Endothelial cell of umbilical vein (primary cell): ENCODE results near the gene NUP214. TPM values are rescaled to one million over a fixed set of nuclear protein-coding genes. Genes with fewer than 3 reads are reported as not detected.

Experiments
- BruUV-seq: library from RNA; stranded (reverse); fragments of 400-500 nt; replicated peaks from 2 replicates; lab custom pipeline; 2021; lab: Mats Ljungman, UMichigan
- CTCF ChIA-PET: fragments of 300-600, 350-600 bp; sonication (Branson Sonifier 250); formaldehyde crosslinking; loops from one replicate; lab custom pipeline; 2021; ENCODE audit warnings: antibody characterized with exemption, inconsistent platforms; lab: Charles Lee
- POLR2A ChIA-PET: fragments of 300-600, 350-600 bp; sonication (Branson Sonifier 250); formaldehyde crosslinking; loops from one replicate; lab custom pipeline; 2021; ENCODE audit warnings: antibody characterized with exemption, inconsistent platforms; lab: Charles Lee
- DNase-seq: peaks from one replicate; pipeline ENCODE4 v3.0.0-alpha.2; 2011; ENCODE audit warnings: low read depth, low spot score
- FAIRE-seq: peaks from 2 replicates; lab custom pipeline; 2011; peaks lifted over from hg19 to GRCh38; lab: Jason Lieb, UNC
- H2AFZ ChIP-seq: 2 replicates; pipeline ENCODE4 v1.6.0; 2012; ENCODE audit warnings: low read depth, low read length, control low read depth, inconsistent platforms
- H3K27ac ChIP-seq: 2 replicates; pipeline ENCODE4 v1.5.1; 2011; ENCODE audit warnings: low read depth, mild to moderate bottlenecking, control low read depth, low read length, moderate library complexity; ENCODE audit not compliant: insufficient read depth
- H3K27me3 ChIP-seq, 2 experiments: 2 replicates each; pipeline versions ENCODE4 v1.6.0 to v1.6.1; 2011; ENCODE audit warnings: low read length in 2 of 2, mixed read lengths in 1 of 2; ENCODE audit not compliant: control insufficient read depth in 2 of 2, insufficient read depth in 2 of 2
- H3K36me3 ChIP-seq, 2 experiments: 2 replicates in 1 of 2; 3 replicates in 1 of 2; pipeline ENCODE4 v1.5.1; 2011; ENCODE audit warnings: low read length in 2 of 2, mild to moderate bottlenecking in 1 of 2, moderate library complexity in 1 of 2; ENCODE audit not compliant: control insufficient read depth in 2 of 2, insufficient read depth in 2 of 2; ENCODE audit errors: extremely low read depth in 1 of 2
- H3K4me1 ChIP-seq: 3 replicates; pipeline ENCODE4 v1.5.1; 2011; ENCODE audit warnings: mild to moderate bottlenecking, low read length; ENCODE audit not compliant: control insufficient read depth, insufficient read depth; ENCODE audit errors: extremely low read depth
- H3K4me2 ChIP-seq: 2 replicates; pipeline ENCODE4 v1.6.1; 2011; ENCODE audit warnings: low read length, control low read depth, mixed read lengths; ENCODE audit not compliant: insufficient read depth
- H3K4me3 ChIP-seq, 3 experiments: fragments of 200-600 bp in 1 of 3; sonication (generic), shearing (Covaris generic) in 1 of 3; replicated peaks in 1 of 3; 2 replicates each; pipeline ENCODE4 v1.5.1; 2011 to 2016; ENCODE audit warnings: control low read depth in 3 of 3, low read length in 3 of 3, mild to moderate bottlenecking in 2 of 3, inconsistent platforms in 1 of 3, low read depth in 1 of 3, moderate library complexity in 1 of 3; ENCODE audit not compliant: insufficient read depth in 1 of 3
- H3K79me2 ChIP-seq: 2 replicates; pipeline ENCODE4 v1.6.0; 2012; ENCODE audit warnings: low read length, inconsistent platforms; ENCODE audit not compliant: control insufficient read depth, insufficient read depth
- H3K9ac ChIP-seq: replicated peaks from 2 replicates; pipeline ENCODE3; 2011; ENCODE audit warnings: low read length, control low read depth; ENCODE audit not compliant: insufficient read depth; ENCODE audit errors: extremely low read depth
- H3K9me1 ChIP-seq: replicated peaks from 3 replicates; pipeline ENCODE4 v1.6.0; 2011; ENCODE audit warnings: mild to moderate bottlenecking, low read length; ENCODE audit not compliant: control insufficient read depth, insufficient read depth; ENCODE audit errors: extremely low read depth
- H3K9me3 ChIP-seq: replicated peaks from 2 replicates; pipeline ENCODE4 v1.5.1; 2012; ENCODE audit warnings: low read length, inconsistent platforms; ENCODE audit not compliant: control insufficient read depth, insufficient read depth
- H4K20me1 ChIP-seq: replicated peaks from 2 replicates; pipeline ENCODE3; 2011; ENCODE audit warnings: mild to moderate bottlenecking, low read length; ENCODE audit not compliant: control insufficient read depth, insufficient read depth; ENCODE audit errors: extremely low read depth
- EZH2 ChIP-seq: IDR thresholded peaks from 2 replicates; pipeline ENCODE4 v1.6.1; 2012; ENCODE audit warnings: borderline replicate concordance, low read depth, mild to moderate bottlenecking, moderate library complexity, low read length, inconsistent platforms; ENCODE audit not compliant: severe bottlenecking
- FOS ChIP-seq: IDR thresholded peaks from 2 replicates; pipeline ENCODE4 v1.6.1; 2011; ENCODE audit warnings: mild to moderate bottlenecking, low read length, moderate library complexity, borderline replicate concordance; ENCODE audit not compliant: insufficient read depth
- JUN ChIP-seq: IDR thresholded peaks from 2 replicates; pipeline ENCODE4 v1.6.1; 2011; ENCODE audit warnings: borderline replicate concordance, low read depth; ENCODE audit not compliant: insufficient read length, insufficient read depth
- MYC ChIP-seq: IDR thresholded peaks from one replicate; pipeline ENCODE4 v1.6.1; 2011; ENCODE audit warnings: mild to moderate bottlenecking, low read depth, low read length
- POLR2A ChIP-seq: IDR thresholded peaks from 2 replicates; pipeline ENCODE4 v1.6.1; 2012; ENCODE audit warnings: low read depth, mild to moderate bottlenecking, control low read depth, low read length
- POLR2AphosphoS5 ChIP-seq: IDR thresholded peaks from 2 replicates; pipeline ENCODE4 v1.6.1; 2012; ENCODE audit warnings: low read depth, mild to moderate bottlenecking, control low read depth, low read length, moderate library complexity; ENCODE audit not compliant: insufficient read depth
- dilution Hi-C: fragments of 300-500 bp; cut with MboI; formaldehyde crosslinking; loops from one replicate; pipeline ENCODE4 v1.15.0; 2019; ENCODE audit warnings: low sequenced_read_pairs; ENCODE audit not compliant: extremely low pct_ligation_motif_present
- intact Hi-C: fragments of 100-400 bp; cut with micrococcal nuclease; formaldehyde crosslinking; loops from one replicate; pipeline ENCODE4 v1.10.0; 2022
- polyA plus RNA-seq, 4 experiments: library from polyadenylated mRNA; depleted of rRNA in 3 of 4; stranded (reverse) in 3 of 4; unstranded in 1 of 4; fragments of >200 nt; gene quantifications; 2 replicates each; pipeline versions ENCODE4 v1.2.1 to v1.2.3, GENCODE V29; 2011 to 2012; ENCODE audit warnings: missing spikeins in 1 of 4
- total RNA-seq: library from RNA; stranded (reverse); gene quantifications from 2 replicates; pipeline ENCODE4 v1.2.3, GENCODE V29; 2021
- TF ChIP-seq, protein P1 (sequence below), 2 donors: IDR thresholded peaks; 1 replicate in 1 of 2; 2 replicates in 1 of 2; pipeline ENCODE4 v1.5.1; 2011; ENCODE audit warnings: low read length in 2 of 2, mild to moderate bottlenecking in 2 of 2, moderate library complexity in 2 of 2, control low read depth in 1 of 2, inconsistent platforms in 1 of 2, low read depth in 1 of 2; ENCODE audit not compliant: insufficient read depth in 1 of 2; ENCODE audit errors: extremely low read depth in 1 of 2
- TF ChIP-seq, protein P2 (sequence below): IDR thresholded peaks from 2 replicates; pipeline ENCODE4 v1.6.1; 2011; ENCODE audit not compliant: insufficient read depth, insufficient read length

NUP214 gene
- total and polyA plus RNA-seq, 2 donors (not counting 3 experiments of a cell fraction or from before 2014, with no cell fraction given), result 28.7 to 65.9 TPM

DNA sequence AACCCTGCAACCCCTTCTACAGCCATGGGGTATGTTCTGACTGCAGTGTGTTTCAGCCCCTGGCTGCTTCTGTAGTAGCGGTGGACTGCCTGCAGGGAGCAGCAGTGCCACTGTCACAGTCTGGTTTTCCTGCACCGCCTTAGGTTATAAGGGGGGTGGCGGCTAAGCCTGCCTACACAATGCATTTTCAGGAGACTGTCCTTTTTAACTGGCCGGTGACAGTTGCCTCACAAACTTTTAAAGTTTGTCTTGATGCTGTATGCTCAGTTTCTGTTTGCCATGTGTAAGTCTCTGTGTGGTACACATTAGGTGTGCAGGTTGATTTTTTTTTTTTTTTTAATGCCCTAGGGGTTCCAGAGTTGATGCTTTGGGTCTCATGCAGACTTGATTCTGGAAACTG is 53.0 kb downstream of the NUP214 start:
- CTCF ChIA-PET, result interaction anchor here (0.7 to 9.3 kb wide), 10 partner anchors 11 to 256 kb away, joined by 3 to 280 read pairs (median 4); partner anchors contain the start of gene FAM78A
- no peaks in the 10 kb centered on the region for H3K4me1 ChIP-seq
- no peak overlapping the region for H3K27ac ChIP-seq
- dilution Hi-C loops (no loop called here), intact Hi-C loops (loop anchor here (1.0 kb wide), 2 partner anchors 98 to 158 kb away; partner anchors contain the start of gene FAM78A)
- no peaks in the 10 kb centered on the region for H3K27me3 ChIP-seq
- peak; percentile 79 for FAIRE-seq
- no peaks in the 10 kb centered on the region for H3K9me3 ChIP-seq
- no TSS peak for BruUV-seq
- H2AFZ ChIP-seq, result no peak overlapping the region
- no peak overlapping the region for H3K4me3 ChIP-seq
- peak; percentile 87 for DNase-seq
- H3K9me1 ChIP-seq, result no peaks in the 10 kb centered on the region
- POLR2A ChIA-PET, result interaction anchor here (0.7 kb wide), 1 partner anchor 59 kb away, joined by 4 read pairs; no protein-coding TSS in a partner anchor
- TF ChIP-seq, protein P1, sequence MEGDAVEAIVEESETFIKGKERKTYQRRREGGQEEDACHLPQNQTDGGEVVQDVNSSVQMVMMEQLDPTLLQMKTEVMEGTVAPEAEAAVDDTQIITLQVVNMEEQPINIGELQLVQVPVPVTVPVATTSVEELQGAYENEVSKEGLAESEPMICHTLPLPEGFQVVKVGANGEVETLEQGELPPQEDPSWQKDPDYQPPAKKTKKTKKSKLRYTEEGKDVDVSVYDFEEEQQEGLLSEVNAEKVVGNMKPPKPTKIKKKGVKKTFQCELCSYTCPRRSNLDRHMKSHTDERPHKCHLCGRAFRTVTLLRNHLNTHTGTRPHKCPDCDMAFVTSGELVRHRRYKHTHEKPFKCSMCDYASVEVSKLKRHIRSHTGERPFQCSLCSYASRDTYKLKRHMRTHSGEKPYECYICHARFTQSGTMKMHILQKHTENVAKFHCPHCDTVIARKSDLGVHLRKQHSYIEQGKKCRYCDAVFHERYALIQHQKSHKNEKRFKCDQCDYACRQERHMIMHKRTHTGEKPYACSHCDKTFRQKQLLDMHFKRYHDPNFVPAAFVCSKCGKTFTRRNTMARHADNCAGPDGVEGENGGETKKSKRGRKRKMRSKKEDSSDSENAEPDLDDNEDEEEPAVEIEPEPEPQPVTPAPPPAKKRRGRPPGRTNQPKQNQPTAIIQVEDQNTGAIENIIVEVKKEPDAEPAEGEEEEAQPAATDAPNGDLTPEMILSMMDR (IDR thresholded peaks at IDR 0.05; ENCODE audit: extremely low read depth in 1 of 2, insufficient read depth in 1 of 2, low read depth in 1 of 2, low read length in 2 of 2), result peak; percentile 89 to 94
- no peak for TF ChIP-seq POLR2AphosphoS5
- H3K36me3 ChIP-seq, result peaks cover 9 to 22% of the 10 kb centered on the region in 2 experiments
- no peaks in the 10 kb centered on the region for H4K20me1 ChIP-seq
- no peaks in the 10 kb centered on the region for H3K79me2 ChIP-seq
- H3K9ac ChIP-seq, result no peak overlapping the region
- no peak overlapping the region for H3K4me2 ChIP-seq

DNA sequence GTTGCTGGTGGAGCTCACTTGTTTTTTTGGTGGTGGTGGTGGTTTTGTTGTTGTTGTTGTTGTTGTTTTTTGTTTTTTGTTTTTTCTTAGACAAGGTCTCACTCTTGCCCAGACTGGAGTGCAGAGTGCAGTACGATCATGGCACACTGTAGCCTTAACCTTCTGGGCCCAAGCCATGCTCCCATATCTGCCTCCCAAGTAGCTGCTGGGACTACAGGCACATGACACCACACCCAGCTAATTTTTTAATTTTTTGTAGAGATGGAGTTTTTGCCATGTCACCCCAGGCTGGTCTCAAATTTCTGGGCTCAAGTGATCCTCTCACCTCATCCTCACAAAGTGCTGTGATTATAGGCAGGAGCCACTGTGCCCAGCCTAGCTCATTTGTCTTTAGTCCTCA is 53.5 kb downstream of the NUP214 start:
- dilution Hi-C loops (no loop called here), intact Hi-C loops (loop anchor here (1.0 kb wide), 2 partner anchors 97 to 157 kb away; partner anchors contain the start of gene FAM78A)
- BruUV-seq, result no TSS peak
- Histone ChIP-seq H4K20me1 (no peaks in the 10 kb centered on the region), H3K79me2 (no peaks in the 10 kb centered on the region), H3K9ac (no peak overlapping the region), H2AFZ (no peak overlapping the region), H3K4me2 (no peak overlapping the region), H3K9me1 (no peaks in the 10 kb centered on the region), H3K4me1 (no peaks in the 10 kb centered on the region), H3K36me3 (peaks cover 9 to 22% of the 10 kb centered on the region in 2 experiments), H3K27ac (no peak overlapping the region), H3K27me3 (no peaks in the 10 kb centered on the region), H3K4me3 (no peak overlapping the region), H3K9me3 (no peaks in the 10 kb centered on the region)
- no peak for TF ChIP-seq EZH2
- TF ChIP-seq POLR2AphosphoS5, result no peak
- TF ChIP-seq POLR2A, result no peak
- no peak for TF ChIP-seq MYC
- TF ChIP-seq, protein P2, sequence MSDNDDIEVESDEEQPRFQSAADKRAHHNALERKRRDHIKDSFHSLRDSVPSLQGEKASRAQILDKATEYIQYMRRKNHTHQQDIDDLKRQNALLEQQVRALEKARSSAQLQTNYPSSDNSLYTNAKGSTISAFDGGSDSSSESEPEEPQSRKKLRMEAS, result no peak
- TF ChIP-seq FOS, result no peak
- TF ChIP-seq, protein P1 (IDR thresholded peaks at IDR 0.05; ENCODE audit: extremely low read depth in 1 of 2, insufficient read depth in 1 of 2, low read depth in 1 of 2, low read length in 2 of 2), result no peak
- TF ChIP-seq JUN, result no peak
- CTCF ChIA-PET, result interaction anchor here (0.7 to 9.3 kb wide), 6 partner anchors 24 to 158 kb away, joined by 3 to 280 read pairs (median 4); partner anchors contain the start of gene FAM78A
- FAIRE-seq, result no peak
- POLR2A ChIA-PET, result interaction anchor here (0.7 kb wide), 1 partner anchor 58 kb away, joined by 4 read pairs; no protein-coding TSS in a partner anchor
- no peak for DNase-seq
